K562 (cell line): ENCODE measurements around the gene CPLX3. TPM values are rescaled to one million over a fixed set of nuclear protein-coding genes. Genes with fewer than 3 reads are reported as not detected.

Source experiments
- ARNT ChIP-seq, 2 experiments: fragments of 450-650 bp; IDR thresholded peaks; 2 replicates each; pipeline ENCODE4 v1.6.1; 2016; ENCODE audit warnings: mild to moderate bottlenecking in 1 of 2
- CBX3 ChIP-seq, 2 experiments: IDR thresholded peaks; 1 replicate in 1 of 2; 2 replicates in 1 of 2; pipeline ENCODE4 v1.6.1; 2012; ENCODE audit warnings: inconsistent platforms in 2 of 2, low read length in 2 of 2, borderline replicate concordance in 1 of 2, control low read depth in 1 of 2
- CHD2 ChIP-seq: IDR thresholded peaks from 2 replicates; pipeline ENCODE4 v1.6.1; 2011; ENCODE audit warnings: low read depth, low read length
- CSDE1 ChIP-seq, 2 experiments: fragments of 450-650 bp; IDR thresholded peaks; 2 replicates each; pipeline ENCODE4 v1.6.1; 2016; ENCODE audit warnings: mild to moderate bottlenecking in 1 of 2
- E4F1 ChIP-seq: fragments of 250-450 bp; sonication (Bioruptor Pico); IDR thresholded peaks from 2 replicates; pipeline ENCODE4 v1.5.0; 2021; ENCODE audit warnings: mild to moderate bottlenecking, borderline replicate concordance
- FOXJ3 ChIP-seq: sonication (generic); formaldehyde crosslinking; IDR thresholded peaks from 2 replicates; pipeline ENCODE4 v1.4.0; 2020; ENCODE audit warnings: mild to moderate bottlenecking, missing genetic modification reagents
- HDAC1 ChIP-seq, 2 experiments: fragments of 450-650 bp; IDR thresholded peaks; 2 replicates each; pipeline ENCODE4 v1.6.1; 2016 to 2017; ENCODE audit warnings: inconsistent platforms in 1 of 2, mild to moderate bottlenecking in 1 of 2, moderate library complexity in 1 of 2
- KLF1 ChIP-seq: fragments of 450-650 bp; IDR thresholded peaks from 2 replicates; pipeline ENCODE4 v1.6.1; 2016; ENCODE audit warnings: missing genetic modification characterization, missing compliant biosample characterization
- PML ChIP-seq: IDR thresholded peaks from 2 replicates; pipeline ENCODE4 v1.6.1; 2012; ENCODE audit warnings: low read length, inconsistent platforms
- PTRF ChIP-seq: fragments of 450-650 bp; IDR thresholded peaks from 2 replicates; pipeline ENCODE4 v1.6.1; 2016; ENCODE audit warnings: mild to moderate bottlenecking, missing genetic modification characterization, missing compliant biosample characterization
- PURB ChIP-seq: sonication (generic); formaldehyde crosslinking; IDR thresholded peaks from 2 replicates; pipeline ENCODE4 v1.9.0; 2021; ENCODE audit warnings: low read depth, mild to moderate bottlenecking, missing genetic modification reagents
- RBFOX2 ChIP-seq: fragments of 200-400 bp; formaldehyde crosslinking; IDR thresholded peaks from 2 replicates; pipeline ENCODE4 v1.6.1; 2017; ENCODE audit warnings: low read depth, mild to moderate bottlenecking, low read length, moderate library complexity
- RBM14 ChIP-seq: fragments of 200-400 bp; formaldehyde crosslinking; IDR thresholded peaks from 2 replicates; pipeline ENCODE4 v1.6.1; 2018; ENCODE audit warnings: low read depth, mild to moderate bottlenecking, low read length, moderate library complexity, borderline replicate concordance; ENCODE audit not compliant: insufficient read depth
- RBM39 ChIP-seq: fragments of 200-400 bp; formaldehyde crosslinking; optimal IDR thresholded peaks from 2 replicates; pipeline ENCODE3; 2018; ENCODE audit warnings: low read depth, low read length
- RFX5 ChIP-seq: IDR thresholded peaks from 2 replicates; pipeline ENCODE4 v1.6.1; 2011; ENCODE audit warnings: low read depth, mild to moderate bottlenecking, improper control_type of control experiment, low read length
- SIN3A ChIP-seq, 2 experiments: fragments of 150-350 bp in 1 of 2; IDR thresholded peaks; 2 replicates each; pipeline ENCODE4 v1.6.1; 2011 to 2016; ENCODE audit warnings: borderline replicate concordance in 2 of 2, low read depth in 2 of 2, low read length in 2 of 2, mild to moderate bottlenecking in 2 of 2, moderate library complexity in 2 of 2; ENCODE audit not compliant: control insufficient read depth in 1 of 2
- SMAD3 ChIP-seq: fragments of 450-650 bp; formaldehyde crosslinking; conservative IDR thresholded peaks from 2 replicates; pipeline ENCODE4 v1.4.0; 2020; ENCODE audit warnings: mild to moderate bottlenecking
- SREBF2 ChIP-seq: sonication (generic); formaldehyde crosslinking; IDR thresholded peaks from 2 replicates; pipeline ENCODE4 v1.4.0; 2020; ENCODE audit warnings: mild to moderate bottlenecking, missing genetic modification reagents
- UBTF ChIP-seq, 2 experiments: IDR thresholded peaks; 2 replicates each; pipeline ENCODE4 v1.6.1; 2012; ENCODE audit warnings: improper control_type of control experiment in 2 of 2, low read depth in 2 of 2, low read length in 2 of 2, borderline replicate concordance in 1 of 2
- ZFX ChIP-seq: sonication (generic); formaldehyde crosslinking; IDR thresholded peaks from 2 replicates; pipeline ENCODE4 v1.8.0; 2022; ENCODE audit warnings: mild to moderate bottlenecking, missing genetic modification reagents, moderate library complexity
- ZNF146 ChIP-seq: IDR thresholded peaks from one replicate; pipeline ENCODE4 v1.6.1; 2018; ENCODE audit warnings: missing compliant biosample characterization; ENCODE audit not compliant: unreplicated experiment
- ZNF436 ChIP-seq: fragments of 250-450, 450-650 bp; sonication (Bioruptor Pico); formaldehyde crosslinking; IDR thresholded peaks from 2 replicates; pipeline ENCODE4 v1.7.0; 2020; ENCODE audit warnings: mild to moderate bottlenecking
- ZSCAN29 ChIP-seq: fragments of 450-650 bp; IDR thresholded peaks from 2 replicates; pipeline ENCODE4 v1.6.1; 2017
- polyA plus RNA-seq, 8 experiments: library from polyadenylated mRNA; depleted of rRNA in 4 of 8; stranded (reverse) in 5 of 8; unstranded in 3 of 8; fragments of >200 nt; fragmentation: Nextera tagmentation in 2 of 8; fragmentation: Illumina TruSeq in 1 of 8; extraction: Ambion mirVana in 2 of 8; extraction: Trizol in 1 of 8; gene quantifications; 2 replicates each; pipeline versions ENCODE4 v1.2.1 to v1.2.3, GENCODE V29; 2011 to 2014; ENCODE audit warnings: inconsistent platforms in 1 of 8, missing spikeins in 1 of 8
- total RNA-seq, 7 experiments: library from RNA; depleted of rRNA in 6 of 7; stranded (reverse); fragments of >200 nt in 6 of 7; fragmentation: Illumina TruSeq in 2 of 7; extraction: Trizol in 2 of 7; gene quantifications; 2 replicates each; pipeline versions ENCODE4 v1.2.1 to v1.2.3, GENCODE V29; 2011 to 2021; ENCODE audit warnings: low replicate concordance in 1 of 7
- TF ChIP-seq, protein P1 (sequence below): fragments of 250-450 bp; sonication (Bioruptor Pico); IDR thresholded peaks from 2 replicates; pipeline ENCODE4 v1.8.0; 2022; ENCODE audit warnings: moderate library complexity, mild to moderate bottlenecking, inconsistent platforms

The CPLX3 gene
- total and polyA plus RNA-seq, 9 of the 15 experiments (the other 6 are each of a cell fraction or from before 2014, with no cell fraction given), result not detected

- TF ChIP-seq SIN3A (IDR thresholded peaks at IDR 0.05; ENCODE audit: borderline replicate concordance in 2 of 2, control insufficient read depth in 1 of 2, low read depth in 2 of 2, low read length in 2 of 2) (peak; percentile 10 to 28; a peak in 1 of 4 replicates), RFX5 (no peak), PML (no peak), SREBF2 (CRISPR knock-in tag) (no peak), ZSCAN29 (no peak; the same call in 1 of the 2 replicates), ZNF146 (CRISPR knock-in tag) (no peak), E4F1 (CRISPR knock-in tag) (no peak), ZNF436 (CRISPR knock-in tag) (no peak), UBTF (IDR thresholded peaks at IDR 0.05; ENCODE audit: borderline replicate concordance in 1 of 2, low read depth in 2 of 2, low read length in 2 of 2) (0 out of 4 replicates have a peak, but pooled peaks of 1 of the 2 experiments have one; percentile 54), FOXJ3 (CRISPR knock-in tag) (no peak), CSDE1 (IDR thresholded peaks at IDR 0.05) (no peak), CBX3 (IDR thresholded peaks at IDR 0.05; ENCODE audit: borderline replicate concordance in 1 of 2, low read length in 2 of 2) (no peak), RBM39 (no peak), KLF1 (tag) (no peak), RBM14 (no peak), PURB (no peak), ARNT (IDR thresholded peaks at IDR 0.05) (no peak), ZFX (0 out of 2 replicates have a peak, but pooled peaks have one; percentile 10), RBFOX2 (peak; percentile 8), SMAD3 (no peak), CHD2 (no peak), PTRF (tag) (no peak), HDAC1 (IDR thresholded peaks at IDR 0.05) (0 out of 4 replicates have a peak, but pooled peaks of 1 of the 2 experiments have one; percentile 10)
- TF ChIP-seq, protein P1, sequence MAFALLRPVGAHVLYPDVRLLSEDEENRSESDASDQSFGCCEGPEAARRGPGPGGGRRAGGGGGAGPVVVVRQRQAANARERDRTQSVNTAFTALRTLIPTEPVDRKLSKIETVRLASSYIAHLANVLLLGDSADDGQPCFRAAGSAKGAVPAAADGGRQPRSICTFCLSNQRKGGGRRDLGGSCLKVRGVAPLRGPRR, result no peak
Measured at GRCh38 chr15:74782259-74783071, 44.0 kb upstream of the CPLX3 start (continued).
